ENCODE results near the gene UBE2H.
"Not testable (repeated sequence)": the region's sequence is repeated elsewhere in the genome, so short reads cannot be mapped to it uniquely, and the experiment has no call there.

UBE2H gene

DNA sequence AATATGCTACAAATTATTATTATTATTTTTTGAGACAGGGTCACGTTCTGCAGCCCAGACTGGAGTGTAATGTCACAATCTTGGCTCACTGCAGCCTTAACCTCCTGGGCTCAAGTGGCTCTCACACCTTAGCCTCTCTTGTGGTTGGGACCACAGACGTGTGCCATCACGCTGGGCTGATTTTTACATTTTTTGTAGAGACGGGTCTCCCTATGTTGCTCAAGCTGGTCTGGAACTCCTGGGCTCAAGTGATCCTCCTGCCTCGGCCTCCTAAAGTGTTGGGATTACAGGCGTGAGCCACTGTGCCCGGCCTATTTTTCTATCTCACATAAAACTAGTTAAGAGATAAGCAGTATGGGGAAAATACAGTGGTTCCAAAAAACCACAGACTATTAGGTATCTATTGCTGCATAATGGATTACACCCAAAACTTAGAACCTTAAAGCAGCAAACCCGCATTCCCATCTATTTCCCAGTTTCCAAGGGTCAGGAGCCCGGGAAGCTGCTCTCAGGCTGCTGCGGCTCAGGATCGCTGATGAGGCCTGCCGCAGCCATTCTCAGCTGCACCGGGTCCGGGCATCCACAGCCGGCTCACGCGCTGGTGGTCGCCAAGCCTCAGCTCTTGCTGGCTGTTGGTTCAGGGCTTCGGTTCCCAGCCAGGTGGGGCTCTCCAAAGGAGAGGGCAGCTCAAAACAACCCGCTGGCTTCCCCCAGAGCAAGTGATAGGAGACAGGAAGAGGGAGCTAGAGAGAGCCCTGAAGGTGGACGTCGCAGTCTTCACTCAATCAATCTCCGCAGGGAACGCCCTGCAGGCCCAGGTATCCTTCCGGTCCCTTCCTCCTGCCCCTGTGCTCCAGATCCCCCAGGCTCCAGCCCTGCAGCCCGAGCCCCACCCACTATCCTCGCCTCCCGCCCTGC lies 128.2 kb downstream of the UBE2H start:
- DNase-seq (ENCODE audit: low read depth in 1 of 2, low spot score in 1 of 2), result peak; percentile 11 to 13

DNA sequence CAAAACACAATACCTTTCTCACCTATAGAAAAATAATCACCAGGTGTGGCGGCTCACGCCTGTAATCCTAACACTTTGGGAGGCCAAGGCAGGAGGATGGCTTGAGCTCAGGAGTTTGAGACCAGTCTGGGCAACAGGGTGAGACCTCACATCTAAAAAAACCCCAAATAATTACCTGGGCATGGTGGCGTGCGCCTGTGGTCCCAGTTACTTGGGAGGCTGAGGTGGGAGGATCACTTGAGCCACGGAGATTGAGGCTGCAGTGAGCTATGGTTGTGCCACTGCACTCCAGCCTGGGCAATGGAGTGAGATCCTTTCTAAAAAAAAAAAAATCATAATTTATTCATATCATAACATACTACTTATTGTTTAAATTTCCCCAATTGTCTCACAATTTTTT lies 129.6 kb downstream of the UBE2H start:
- DNase-seq (ENCODE audit: low read depth in 1 of 2, low spot score in 1 of 2), result not testable (repeated sequence)

- no peak for DNase-seq (ENCODE audit: low read depth in 1 of 2, low spot score in 1 of 2)
Observed at GRCh38 chr7:129821476-129821875, 131.3 kb downstream of the UBE2H start.

GRCh38 chr7:129816742-129817141 lies 136.0 kb downstream of the UBE2H start:
- DNase-seq (ENCODE audit: low read depth in 1 of 2, low spot score in 1 of 2), result no peak

GRCh38 chr7:129807863-129808262 lies 144.9 kb downstream of the UBE2H start:
- DNase-seq (ENCODE audit: low read depth in 1 of 2, low spot score in 1 of 2), result no peak

GRCh38 chr7:129804890-129805719 lies 147.7 kb downstream of the UBE2H start:
- DNase-seq (ENCODE audit: low read depth in 1 of 2, low spot score in 1 of 2), result no peak

GRCh38 chr7:129804111-129804889 lies 148.5 kb downstream of the UBE2H start:
- DNase-seq (ENCODE audit: low read depth in 1 of 2, low spot score in 1 of 2), result no peak

GRCh38 chr7:129803546-129804081 lies 149.1 kb downstream of the UBE2H start:
- DNase-seq (ENCODE audit: low read depth in 1 of 2, low spot score in 1 of 2), result no peak

- no peak for DNase-seq (ENCODE audit: low read depth in 1 of 2, low spot score in 1 of 2)
Observed at GRCh38 chr7:129801882-129802281, 150.9 kb downstream of the UBE2H start.

DNA sequence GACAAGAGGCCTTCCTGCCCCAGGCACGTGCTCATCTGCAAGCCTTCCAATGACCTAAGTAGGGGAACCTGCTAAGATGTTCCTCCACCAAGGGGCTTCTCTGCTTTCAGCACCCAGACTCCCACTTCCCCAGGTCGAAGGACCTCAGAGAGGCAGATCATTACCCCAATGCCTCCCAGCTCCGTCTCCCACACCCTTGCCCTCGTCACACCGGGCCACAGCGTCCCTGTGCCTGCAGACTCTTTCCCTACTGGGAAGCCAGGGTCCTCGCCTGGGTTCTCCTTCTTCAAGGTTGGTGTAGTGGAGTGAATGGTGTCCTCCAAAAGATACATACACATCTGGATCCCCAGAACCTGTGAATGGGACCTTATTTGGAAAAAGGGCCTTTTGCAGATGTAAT lies 151.9 kb downstream of the UBE2H start:
- DNase-seq (ENCODE audit: low read depth in 1 of 2, low spot score in 1 of 2), result no peak

DNA sequence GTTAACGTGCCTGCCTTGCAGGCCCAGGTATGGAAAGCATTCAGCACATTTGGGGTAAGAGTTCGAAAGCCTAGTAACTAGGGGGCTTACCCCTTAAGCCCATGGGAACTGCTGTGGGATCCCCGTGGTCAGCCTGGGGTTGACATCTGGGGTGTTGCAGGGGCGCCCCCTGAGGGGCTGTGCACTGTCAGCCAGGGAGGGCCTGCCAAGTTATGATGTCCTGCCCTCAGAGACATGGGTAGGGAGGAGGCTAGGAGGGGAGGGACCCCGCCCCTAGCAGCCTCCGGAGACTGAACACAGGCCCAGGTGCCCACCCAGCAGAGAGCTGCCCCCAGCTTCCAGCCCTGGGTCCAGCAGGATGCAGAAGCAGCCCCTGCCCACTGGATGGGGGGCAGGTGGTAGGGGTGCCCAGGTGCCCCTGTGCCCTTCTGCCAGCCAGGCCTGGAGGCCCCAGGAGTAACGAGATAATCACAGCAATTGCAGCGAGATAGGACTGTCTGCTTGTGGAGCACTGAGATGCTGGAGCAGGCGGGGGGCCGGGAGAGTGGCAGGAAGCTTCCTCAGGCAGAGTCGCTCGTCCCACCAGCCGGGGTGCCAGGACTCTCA lies 153.3 kb downstream of the UBE2H start:
- DNase-seq (ENCODE audit: low read depth in 1 of 2, low spot score in 1 of 2), result no peak

DNA sequence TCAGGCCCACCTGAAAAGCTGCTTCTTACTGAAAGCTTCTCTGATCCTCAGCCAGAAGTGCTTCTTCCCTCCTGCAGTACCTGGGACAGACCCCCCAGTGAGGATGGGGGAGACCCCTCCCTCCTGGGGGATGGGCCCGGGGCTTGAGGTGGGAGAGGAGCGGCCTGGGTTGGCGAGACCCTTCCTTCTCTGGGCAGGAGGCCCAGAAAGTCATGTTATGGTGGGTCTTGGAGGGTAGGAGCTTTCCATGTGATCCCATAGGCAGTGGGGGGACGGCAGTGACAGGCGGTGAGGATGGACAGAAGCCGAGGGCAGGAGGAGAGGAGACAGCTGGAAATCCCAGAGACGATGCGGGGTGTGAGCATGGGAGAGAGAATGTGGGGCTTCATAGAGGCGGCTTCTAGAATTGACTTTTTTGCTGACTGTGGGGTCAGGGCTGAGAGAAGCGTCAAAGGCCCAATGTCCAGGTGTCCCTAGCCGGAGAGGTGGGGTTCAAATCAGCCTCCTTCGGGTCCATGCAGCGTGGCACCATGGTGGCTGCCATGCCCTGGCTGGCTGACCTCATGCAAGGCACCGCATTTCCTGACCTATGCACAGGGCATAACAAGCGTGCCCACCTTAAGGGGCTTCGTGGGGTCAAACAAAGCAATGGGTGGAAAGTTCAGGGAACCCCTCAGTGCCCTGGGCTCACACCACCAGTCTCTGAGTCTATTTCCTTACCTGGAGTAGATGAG lies 154.0 kb downstream of the UBE2H start:
- no peak for DNase-seq (ENCODE audit: low read depth in 1 of 2, low spot score in 1 of 2)

GRCh38 chr7:129797214-129797789 lies 155.5 kb downstream of the UBE2H start:
- DNase-seq (ENCODE audit: low read depth in 1 of 2, low spot score in 1 of 2), result no peak

DNA sequence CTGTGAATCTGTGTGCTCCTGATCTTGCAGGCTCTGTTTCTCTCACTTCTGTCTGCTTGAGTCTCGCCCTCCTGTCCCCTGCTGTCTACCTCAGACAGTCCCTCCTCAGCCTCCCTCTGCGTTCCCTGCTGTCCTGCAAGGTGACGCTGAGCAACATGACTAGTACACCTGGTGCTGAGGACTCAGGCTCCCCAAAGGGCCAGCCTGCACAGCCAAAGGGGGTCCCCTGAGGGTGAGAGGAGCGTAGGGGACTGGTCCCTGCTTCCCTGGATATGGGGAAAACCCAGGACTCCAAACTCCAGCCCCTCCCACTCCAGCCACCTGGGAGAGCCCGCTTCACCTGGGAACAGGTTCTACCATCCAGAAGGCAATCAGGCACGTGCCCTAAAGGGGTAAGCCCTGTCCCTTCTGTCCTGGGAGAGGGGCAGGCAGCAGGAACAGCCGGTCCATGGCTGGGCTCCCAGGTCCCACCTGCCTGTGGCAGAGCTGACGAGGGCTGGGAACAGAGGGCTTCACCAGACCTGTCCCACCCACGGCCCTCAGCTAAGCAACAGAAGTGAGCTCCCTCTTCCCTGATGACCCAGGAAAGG lies 156.5 kb downstream of the UBE2H start:
- no peak for DNase-seq (ENCODE audit: low read depth in 1 of 2, low spot score in 1 of 2)

GRCh38 chr7:129794461-129794860 lies 158.3 kb downstream of the UBE2H start:
- DNase-seq (ENCODE audit: low read depth in 1 of 2, low spot score in 1 of 2), result not testable (repeated sequence)

- no peak for DNase-seq (ENCODE audit: low read depth in 1 of 2, low spot score in 1 of 2)
Observed at GRCh38 chr7:129793506-129794310, 159.1 kb downstream of the UBE2H start.

- no peak for DNase-seq (ENCODE audit: low read depth in 1 of 2, low spot score in 1 of 2)
Observed at GRCh38 chr7:129792721-129793120, 160.0 kb downstream of the UBE2H start.

- DNase-seq (ENCODE audit: low read depth in 1 of 2, low spot score in 1 of 2), result no peak
Observed at GRCh38 chr7:129790136-129790535, 162.6 kb downstream of the UBE2H start.
